HPDE6-E6E7 (cell line): ENCODE data around the gene ADPRS.

Experiments
- DNase-seq: peaks from one replicate; pipeline ENCODE4 v3.0.0; 2011; ENCODE audit warnings: missing footprints; ENCODE audit errors: extremely low spot score

The ADPRS gene

GRCh38 chr1:36108314-36108713, 19.6 kb downstream of the ADPRS start:
- DNase-seq = no peak

DNA sequence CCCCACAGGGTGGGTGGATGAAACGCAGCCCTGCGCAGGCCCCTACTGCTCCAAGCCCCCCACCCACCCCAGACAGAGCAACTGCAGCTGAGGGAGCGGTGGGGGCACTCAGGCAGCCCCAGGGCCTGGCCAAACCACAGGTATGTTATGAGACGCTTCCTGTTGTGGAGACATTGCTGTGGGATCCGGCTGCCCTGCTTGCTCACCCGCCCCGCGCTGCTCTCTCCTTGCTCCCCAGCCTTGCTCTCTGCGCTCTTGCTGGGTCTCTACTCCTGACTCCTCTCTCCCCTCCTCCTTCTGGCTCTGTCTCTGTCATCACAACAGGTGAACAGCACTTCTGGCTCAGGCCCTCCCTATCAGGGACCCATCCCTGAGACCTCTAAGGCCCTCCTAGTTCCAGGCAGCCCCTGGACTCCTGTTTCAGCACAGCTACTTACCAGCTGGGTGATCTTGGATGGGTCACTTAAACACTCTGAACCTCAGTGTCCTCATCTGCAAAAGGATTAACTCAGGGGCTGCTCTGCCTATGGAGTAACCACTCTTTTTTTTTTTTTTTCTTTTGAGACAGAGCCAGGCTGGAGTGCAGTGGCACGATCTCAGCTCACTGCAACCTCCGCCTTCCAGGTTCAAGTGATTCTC, 20.5 kb downstream of the ADPRS start:
- DNase-seq = peak; percentile 75

GRCh38 chr1:36111151-36111550, 22.5 kb downstream of the ADPRS start:
- DNase-seq = no peak

GRCh38 chr1:36112823-36113222, 24.1 kb downstream of the ADPRS start:
- DNase-seq = no peak

GRCh38 chr1:36114371-36114770, 25.7 kb downstream of the ADPRS start:
- no peak for DNase-seq

DNA sequence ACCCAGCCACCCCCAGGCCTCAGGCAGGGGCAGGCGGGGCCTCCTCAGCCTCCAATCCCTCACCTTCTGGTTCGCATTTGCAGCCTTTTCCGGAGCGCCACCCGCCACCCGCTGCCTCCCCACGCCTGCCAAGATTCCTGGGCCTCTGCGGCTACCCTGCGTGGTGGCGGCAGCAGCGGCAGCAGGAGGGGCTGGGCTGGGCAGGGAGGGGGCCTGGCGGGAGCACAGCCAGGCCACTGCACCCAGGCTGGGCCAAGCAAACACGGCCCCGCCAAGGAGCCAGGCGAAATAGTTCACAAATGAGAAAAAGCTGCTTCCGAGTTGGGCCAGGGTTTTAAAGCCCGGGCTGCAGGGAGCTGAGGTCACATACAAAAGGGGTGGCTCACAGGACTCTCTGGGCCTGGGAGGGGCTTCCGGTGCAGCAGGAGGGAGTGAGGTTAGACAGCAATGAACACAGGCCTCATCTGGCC, 26.5 kb downstream of the ADPRS start:
- DNase-seq = no peak

- DNase-seq = no peak
Observed at GRCh38 chr1:36115931-36116330, 27.2 kb downstream of the ADPRS start.

DNA sequence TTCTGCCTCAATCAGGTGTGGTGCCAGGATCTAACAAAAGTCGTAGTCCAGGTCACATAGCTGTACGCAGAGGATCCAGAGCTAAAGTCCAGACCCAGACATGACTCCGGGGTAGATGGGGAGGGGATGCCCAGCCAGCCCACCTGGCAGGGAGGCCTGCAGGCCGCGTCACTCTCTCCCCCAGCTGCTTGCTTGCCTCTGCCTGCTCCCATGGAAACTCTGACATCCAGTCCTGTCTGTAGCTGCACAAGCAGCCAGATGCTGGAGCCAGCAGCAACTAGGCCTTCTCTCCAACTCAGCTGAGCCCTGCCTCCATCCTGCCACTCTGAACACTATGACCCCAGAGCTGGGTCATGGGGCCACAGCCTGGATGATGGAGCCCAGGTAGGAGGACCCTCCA, 28.2 kb downstream of the ADPRS start:
- no peak for DNase-seq

DNA sequence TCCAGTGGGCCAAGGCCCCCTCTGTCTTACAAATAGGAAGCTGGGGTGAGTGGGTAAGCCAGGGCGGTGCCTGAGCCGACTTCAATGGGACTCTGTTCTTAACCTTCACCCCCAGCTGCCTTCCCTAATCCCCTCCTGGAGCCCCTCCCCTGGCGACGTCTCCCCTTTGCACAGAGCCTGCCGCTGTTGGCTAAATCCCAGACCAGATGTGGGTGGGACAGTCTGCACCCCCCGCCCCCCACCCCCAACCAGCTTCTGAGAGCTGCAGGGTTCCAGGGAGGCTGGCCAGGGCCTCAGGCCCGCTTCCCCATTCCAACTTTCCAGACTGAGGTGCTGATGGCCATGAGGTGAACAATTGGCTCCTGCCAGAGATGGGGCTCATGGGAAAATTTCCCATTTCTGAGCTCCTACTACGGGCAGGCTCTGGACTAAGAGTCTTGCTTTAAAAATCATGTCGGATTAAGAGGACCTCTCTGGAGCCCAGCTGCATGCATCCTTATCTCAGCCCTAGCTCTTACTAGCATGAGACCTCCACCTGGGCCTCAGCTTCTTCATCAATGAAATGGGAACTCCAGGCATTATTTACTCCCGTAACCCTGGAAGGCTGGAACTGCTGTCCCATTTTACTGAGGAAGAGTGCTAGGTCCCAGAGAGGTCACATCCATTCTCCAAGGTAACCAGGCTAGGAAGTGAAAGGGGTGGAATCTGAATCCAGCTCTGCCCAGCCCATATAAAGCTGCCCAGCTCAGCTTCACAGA, 29.9 kb downstream of the ADPRS start:
- DNase-seq = no peak

GRCh38 chr1:36119456-36119855, 30.8 kb downstream of the ADPRS start:
- no peak for DNase-seq

- no peak for DNase-seq
Observed at GRCh38 chr1:36122062-36123030, 33.7 kb downstream of the ADPRS start.

DNA sequence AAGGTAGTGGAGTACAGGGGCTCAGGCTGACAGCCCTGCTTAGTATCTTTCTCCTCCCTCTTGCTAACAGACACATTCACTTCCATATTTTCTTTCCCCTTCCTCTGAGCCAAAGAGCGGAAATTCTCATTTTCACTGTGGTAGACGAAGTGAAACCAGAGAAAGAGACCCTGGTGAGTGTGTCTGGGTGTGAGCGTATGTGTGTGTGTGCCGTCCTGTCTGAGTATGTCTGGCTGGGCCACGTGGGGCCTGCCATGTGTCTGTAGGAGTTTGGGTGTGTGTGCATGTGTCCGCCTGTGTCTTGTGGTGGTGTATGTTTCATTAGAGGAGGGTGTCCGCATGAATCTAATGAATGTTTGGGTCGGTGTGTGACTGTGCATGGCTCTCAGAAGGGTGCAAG, 34.7 kb downstream of the ADPRS start:
- no peak for DNase-seq

DNA sequence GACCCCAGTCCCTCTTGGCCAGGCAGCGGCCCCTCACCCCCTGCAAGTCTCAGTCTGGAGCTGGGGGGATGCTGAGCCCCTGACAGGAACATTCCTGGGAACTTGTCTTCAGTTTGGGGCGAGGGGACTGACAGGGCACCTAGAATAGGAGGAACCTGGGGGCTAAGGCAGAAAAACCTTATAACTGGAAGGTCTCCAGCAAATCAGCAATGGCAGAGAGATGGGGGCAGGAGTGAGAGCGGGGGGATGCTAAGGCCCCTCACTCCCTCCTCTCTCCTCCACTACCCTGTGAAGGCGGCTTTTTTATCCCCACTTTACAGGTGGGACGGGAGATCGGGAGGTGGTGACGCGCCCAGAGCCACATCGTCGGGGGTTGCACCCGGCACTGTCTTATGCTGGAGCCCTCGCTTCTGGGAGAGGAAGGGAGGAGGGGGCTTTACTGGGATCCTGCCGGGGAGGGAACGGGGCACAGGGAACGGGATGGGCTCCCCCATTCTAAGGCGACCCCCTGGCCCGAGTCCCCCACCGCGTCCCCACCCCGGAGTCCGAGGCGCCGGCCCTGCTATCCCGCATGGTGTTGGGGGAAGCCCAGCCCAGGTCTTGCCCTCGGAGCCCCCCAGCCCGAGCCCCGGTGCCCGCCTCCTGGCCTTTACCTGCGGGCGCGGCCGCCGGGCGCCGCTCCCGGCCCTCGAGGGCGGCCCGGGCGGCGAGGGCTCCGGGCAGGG, 35.9 kb downstream of the ADPRS start:
- DNase-seq = no peak

DNA sequence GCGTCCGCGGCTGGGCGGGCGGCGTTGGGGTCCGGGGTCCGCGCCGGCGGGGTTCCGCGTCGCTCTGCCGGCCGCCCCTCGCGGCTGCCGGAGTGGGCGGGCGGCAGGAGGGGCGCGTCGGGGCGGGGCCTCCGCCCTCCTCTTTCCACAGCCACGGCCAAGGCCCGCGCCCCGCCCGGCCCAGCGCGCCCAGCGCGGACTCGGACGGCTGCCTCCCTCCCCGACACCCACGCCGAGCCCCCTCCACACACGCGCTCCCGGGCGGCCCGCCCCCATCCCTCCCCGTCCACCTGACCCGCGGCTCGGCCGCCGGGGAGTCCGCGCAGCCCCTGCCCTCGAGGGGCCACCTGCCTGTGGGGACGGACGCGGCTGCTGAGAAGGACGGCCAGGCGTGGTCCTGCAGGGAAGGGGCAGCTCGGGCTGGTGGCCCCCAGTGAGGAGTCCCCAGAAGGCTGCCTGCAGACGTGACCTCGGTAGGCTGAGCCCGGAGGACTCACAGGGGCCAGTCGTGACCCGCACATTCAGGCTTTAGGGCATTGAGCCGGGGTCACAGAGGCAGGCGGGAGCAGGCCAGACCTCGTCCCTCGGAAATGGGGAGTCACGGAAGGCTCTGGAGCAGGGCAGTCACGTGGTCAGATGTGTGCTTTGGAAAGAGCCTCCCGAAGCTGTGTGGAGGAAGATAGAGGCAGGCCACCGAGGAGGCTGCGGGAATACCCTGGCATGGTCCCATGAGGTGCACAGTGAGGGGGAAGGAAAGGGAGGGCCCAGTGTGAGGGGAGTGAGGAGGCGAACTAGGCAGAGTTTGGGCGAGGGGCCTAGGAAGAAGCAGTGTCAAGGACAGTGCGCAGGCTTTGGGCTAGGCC, 36.7 kb downstream of the ADPRS start, which contains the start of gene COL8A2:
Gene COL8A2 (minus strand): TSS at position 94 of the 863 bp plus-strand sequence. CDS start 24,980 bp downstream, outside the sequence.
- no peak for DNase-seq

GRCh38 chr1:36126005-36126716, 37.5 kb downstream of the ADPRS start:
- DNase-seq = no peak

- no peak for DNase-seq
Observed at GRCh38 chr1:36126797-36127500, 38.3 kb downstream of the ADPRS start.

- DNase-seq = no peak
Observed at GRCh38 chr1:36128126-36128904, 39.6 kb downstream of the ADPRS start.

- no peak for DNase-seq
Observed at GRCh38 chr1:36128905-36129206, 40.2 kb downstream of the ADPRS start.

- DNase-seq = no peak
Observed at GRCh38 chr1:36132029-36132428, 43.3 kb downstream of the ADPRS start.
